OCI-LY1 (cell line): ENCODE results near the gene CACFD1.

Experiments used
- EZH2 ChIP-seq: fragments of 200-600 bp; sonication (generic), shearing (Covaris generic); IDR thresholded peaks from 2 replicates; pipeline ENCODE4 v1.8.0; 2017; ENCODE audit warnings: borderline replicate concordance, mixed run types, mild to moderate bottlenecking, antibody characterized with exemption, low read length, moderate library complexity, mixed read lengths
- TF ChIP-seq, protein P1 (sequence below): fragments of 200-600 bp; sonication (generic), shearing (Covaris generic); IDR thresholded peaks from 2 replicates; pipeline ENCODE4 v1.5.1; 2017; ENCODE audit warnings: mild to moderate bottlenecking, antibody characterized with exemption, low read length, moderate library complexity, mixed read lengths

GRCh38 chr9:133424187-133424586, 35.6 kb upstream of the CACFD1 start:
- TF ChIP-seq, protein P1, sequence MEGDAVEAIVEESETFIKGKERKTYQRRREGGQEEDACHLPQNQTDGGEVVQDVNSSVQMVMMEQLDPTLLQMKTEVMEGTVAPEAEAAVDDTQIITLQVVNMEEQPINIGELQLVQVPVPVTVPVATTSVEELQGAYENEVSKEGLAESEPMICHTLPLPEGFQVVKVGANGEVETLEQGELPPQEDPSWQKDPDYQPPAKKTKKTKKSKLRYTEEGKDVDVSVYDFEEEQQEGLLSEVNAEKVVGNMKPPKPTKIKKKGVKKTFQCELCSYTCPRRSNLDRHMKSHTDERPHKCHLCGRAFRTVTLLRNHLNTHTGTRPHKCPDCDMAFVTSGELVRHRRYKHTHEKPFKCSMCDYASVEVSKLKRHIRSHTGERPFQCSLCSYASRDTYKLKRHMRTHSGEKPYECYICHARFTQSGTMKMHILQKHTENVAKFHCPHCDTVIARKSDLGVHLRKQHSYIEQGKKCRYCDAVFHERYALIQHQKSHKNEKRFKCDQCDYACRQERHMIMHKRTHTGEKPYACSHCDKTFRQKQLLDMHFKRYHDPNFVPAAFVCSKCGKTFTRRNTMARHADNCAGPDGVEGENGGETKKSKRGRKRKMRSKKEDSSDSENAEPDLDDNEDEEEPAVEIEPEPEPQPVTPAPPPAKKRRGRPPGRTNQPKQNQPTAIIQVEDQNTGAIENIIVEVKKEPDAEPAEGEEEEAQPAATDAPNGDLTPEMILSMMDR, result no peak
- TF ChIP-seq EZH2, result no peak
